Memory B cell (primary cell): ENCODE measurements around the gene ATG4C.
A peak's percentile ranks its signal among the peaks of the same experiment; 100 is the strongest.
"Not testable (repeated sequence)": the region's sequence is repeated elsewhere in the genome, so short reads cannot be mapped to it uniquely, and the experiment has no call there.

Experiments
- ATAC-seq: fragments of 150-1000 bp; cut with Tn5 transposase; 2 replicates; pipeline ENCODE4 v1.10.0; 2021; ENCODE audit warnings: low read depth, mild to moderate bottlenecking, moderate library complexity
- DNase-seq, 2 donors: peaks; one replicate each; pipeline ENCODE4 v3.0.0; 2022; ENCODE audit warnings: low spot score in 2 of 2
- H3K27ac Mint-ChIP-seq: one replicate; pipeline ENCODE4 v1.8.0; 2022; ENCODE audit warnings: mild to moderate bottlenecking, moderate library complexity, mixed read lengths
- H3K27me3 Mint-ChIP-seq: one replicate; pipeline ENCODE4 v1.8.0; 2022; ENCODE audit warnings: mixed read lengths
- H3K36me3 Mint-ChIP-seq: one replicate; pipeline ENCODE4 v1.8.0; 2022; ENCODE audit warnings: mild to moderate bottlenecking, mixed read lengths
- H3K4me1 Mint-ChIP-seq: one replicate; pipeline ENCODE4 v1.8.0; 2022; ENCODE audit warnings: mixed read lengths
- H3K4me3 Mint-ChIP-seq: one replicate; pipeline ENCODE4 v1.8.0; 2022; ENCODE audit warnings: mild to moderate bottlenecking, moderate library complexity, mixed read lengths
- H3K9me3 Mint-ChIP-seq: one replicate; pipeline ENCODE4 v1.8.0; 2022; ENCODE audit warnings: mixed read lengths

The ATG4C gene

DNA sequence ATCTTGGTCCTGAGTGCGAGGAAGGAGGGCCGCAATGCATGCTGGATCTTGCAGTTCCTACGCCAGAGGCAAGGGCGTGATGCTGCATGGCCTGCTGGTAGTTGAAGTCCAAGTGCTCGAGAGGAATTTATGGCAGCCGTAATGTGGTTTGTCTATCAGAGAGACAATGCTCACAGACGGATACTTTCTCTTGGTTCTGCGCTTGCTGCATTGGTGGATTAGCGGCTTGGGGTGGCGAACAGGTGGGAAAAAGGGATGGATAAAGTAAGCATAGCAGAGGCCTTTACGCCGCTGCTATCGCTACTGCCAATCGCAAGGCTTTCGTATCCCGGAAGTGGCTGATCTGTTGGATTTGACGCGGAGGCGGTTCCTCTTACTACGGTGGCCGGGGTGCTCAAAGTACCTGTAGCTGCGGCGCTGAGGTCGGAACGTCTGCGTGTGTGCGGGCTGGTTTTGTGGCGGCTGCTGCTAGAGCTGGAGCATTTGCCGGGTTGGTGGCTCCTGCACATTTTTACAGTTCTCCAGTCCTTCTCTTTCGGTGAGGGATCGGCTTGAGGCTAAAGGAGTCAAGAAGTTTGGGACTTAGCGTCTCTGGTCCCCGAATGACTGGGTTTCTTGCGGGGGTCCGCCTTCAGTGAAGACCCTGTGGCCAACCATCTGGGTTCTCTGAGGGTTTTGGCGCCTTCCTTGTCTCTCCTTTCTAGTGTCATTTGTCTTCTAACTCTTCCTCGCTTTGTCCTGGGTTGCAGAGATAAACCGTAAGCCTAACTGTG, at the start of gene ATG4C:
Gene ATG4C, plus strand, starts transcription at position 397 of the 773 bp plus-strand sequence. CDS start 19,655 bp downstream, outside the sequence.
- H3K4me1 Mint-ChIP-seq = peaks cover 12% of the 10 kb centered on the region
- no peaks in the 10 kb centered on the region for H3K9me3 Mint-ChIP-seq
- no peak within 1 kb of the TSS for H3K27ac Mint-ChIP-seq
- H3K36me3 Mint-ChIP-seq = no peaks in the 10 kb centered on the region
- no peaks in the 10 kb centered on the region for H3K27me3 Mint-ChIP-seq
- ATAC-seq (peak; percentile 93), DNase-seq (peak; percentile 82 to 84)
- H3K4me3 Mint-ChIP-seq = no peak within 1 kb of the TSS

DNA sequence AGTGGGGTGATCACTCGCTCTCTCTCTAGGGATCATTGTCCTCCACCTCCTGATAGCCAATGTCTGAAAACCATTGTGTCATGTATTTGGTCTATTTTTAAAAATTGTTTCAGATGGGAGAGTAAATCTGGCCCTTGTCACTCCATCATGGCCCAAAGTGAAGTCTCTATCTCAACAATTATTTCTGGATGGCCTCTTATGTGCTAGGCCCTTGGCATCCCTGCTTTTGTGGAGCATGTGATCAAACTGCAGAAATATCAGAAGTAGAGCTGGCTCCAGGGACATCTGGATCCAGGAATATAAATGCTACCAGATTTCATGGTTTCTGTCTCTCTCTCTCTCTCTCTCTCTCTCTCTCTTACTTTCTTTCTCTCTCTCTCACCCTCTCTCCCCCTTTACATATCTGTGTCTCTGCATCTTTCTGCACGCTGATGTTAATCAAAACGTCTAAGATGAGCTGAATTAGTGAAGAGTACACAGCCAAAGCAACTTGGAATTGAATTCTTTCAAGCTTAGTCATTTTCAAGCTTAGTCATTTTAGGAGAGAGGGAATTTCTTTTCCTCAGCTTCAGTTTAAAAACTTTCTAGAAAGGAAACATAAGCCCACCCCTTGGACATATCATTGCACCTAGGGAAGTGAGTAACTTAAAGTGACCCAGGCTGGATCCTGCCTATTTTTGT, 48.3 kb upstream of the ATG4C start:
- no peak for DNase-seq
- H3K4me3 Mint-ChIP-seq = no peak overlapping the region
- H3K4me1 Mint-ChIP-seq = peaks cover 1% of the 10 kb centered on the region
- no peak for ATAC-seq
- H3K36me3 Mint-ChIP-seq = peaks cover 5% of the 10 kb centered on the region
- H3K27me3 Mint-ChIP-seq = no peaks in the 10 kb centered on the region
- no peak overlapping the region for H3K27ac Mint-ChIP-seq
- peaks cover 1% of the 10 kb centered on the region for H3K9me3 Mint-ChIP-seq

GRCh38 chr1:62740701-62741100, 43.2 kb upstream of the ATG4C start:
- H3K4me3 Mint-ChIP-seq, ATAC-seq, H3K4me1 Mint-ChIP-seq, DNase-seq, H3K27me3 Mint-ChIP-seq, H3K9me3 Mint-ChIP-seq, H3K36me3 Mint-ChIP-seq, H3K27ac Mint-ChIP-seq: not testable (repeated sequence)

DNA sequence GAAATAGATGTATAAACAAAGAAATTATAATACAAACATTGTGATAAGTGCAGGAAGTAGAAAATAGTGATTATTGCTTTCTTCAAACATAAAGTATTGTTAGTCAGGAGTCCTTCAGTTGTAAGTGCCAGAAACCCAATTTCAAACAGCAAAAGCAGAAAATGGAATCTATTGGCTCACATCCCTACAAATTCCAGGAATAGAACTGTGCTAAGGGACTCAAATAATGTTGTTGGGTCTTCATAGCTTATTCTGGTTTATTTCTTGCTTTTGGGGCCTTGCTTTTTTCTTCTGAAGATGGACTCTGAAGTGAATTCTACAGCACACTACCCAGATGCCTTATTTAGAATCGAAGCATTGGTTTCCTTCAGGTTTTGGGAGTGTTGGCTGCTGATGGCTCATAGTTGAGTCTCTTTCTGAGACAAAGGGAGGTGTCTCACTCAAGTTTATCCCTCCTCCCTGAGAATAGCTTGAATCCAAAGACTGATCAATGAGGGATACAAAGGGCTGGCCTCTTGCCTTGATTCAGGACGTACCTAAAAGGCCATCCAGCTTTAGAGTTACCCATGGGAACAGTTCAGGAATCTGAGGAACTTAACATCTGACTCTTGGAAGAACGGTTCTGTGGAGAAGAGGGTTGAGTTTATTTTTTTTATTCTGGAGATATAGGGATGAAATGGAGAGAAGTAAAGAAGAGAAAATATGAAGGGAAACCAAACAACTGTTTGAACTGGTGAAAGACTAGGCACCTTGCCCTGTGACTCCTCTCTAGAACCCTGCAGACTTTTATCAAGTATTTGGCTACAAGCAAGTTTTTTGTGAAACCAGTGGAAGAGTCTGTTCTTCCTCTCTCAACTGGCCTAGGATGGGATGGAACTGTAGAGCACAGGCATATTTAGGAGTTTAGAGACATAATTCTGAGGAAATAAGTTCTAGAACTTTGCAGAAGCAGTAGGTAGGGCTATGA, 39.0 kb upstream of the ATG4C start:
- Mint-ChIP-seq H3K9me3 (peaks cover 2% of the 10 kb centered on the region), H3K36me3 (peaks cover under 1% of the 10 kb centered on the region), H3K4me1 (peaks cover 5% of the 10 kb centered on the region), H3K27me3 (no peaks in the 10 kb centered on the region), H3K4me3 (no peak overlapping the region), H3K27ac (peak overlapping the region; percentile 28)
- ATAC-seq = no peak
- no peak for DNase-seq

DNA sequence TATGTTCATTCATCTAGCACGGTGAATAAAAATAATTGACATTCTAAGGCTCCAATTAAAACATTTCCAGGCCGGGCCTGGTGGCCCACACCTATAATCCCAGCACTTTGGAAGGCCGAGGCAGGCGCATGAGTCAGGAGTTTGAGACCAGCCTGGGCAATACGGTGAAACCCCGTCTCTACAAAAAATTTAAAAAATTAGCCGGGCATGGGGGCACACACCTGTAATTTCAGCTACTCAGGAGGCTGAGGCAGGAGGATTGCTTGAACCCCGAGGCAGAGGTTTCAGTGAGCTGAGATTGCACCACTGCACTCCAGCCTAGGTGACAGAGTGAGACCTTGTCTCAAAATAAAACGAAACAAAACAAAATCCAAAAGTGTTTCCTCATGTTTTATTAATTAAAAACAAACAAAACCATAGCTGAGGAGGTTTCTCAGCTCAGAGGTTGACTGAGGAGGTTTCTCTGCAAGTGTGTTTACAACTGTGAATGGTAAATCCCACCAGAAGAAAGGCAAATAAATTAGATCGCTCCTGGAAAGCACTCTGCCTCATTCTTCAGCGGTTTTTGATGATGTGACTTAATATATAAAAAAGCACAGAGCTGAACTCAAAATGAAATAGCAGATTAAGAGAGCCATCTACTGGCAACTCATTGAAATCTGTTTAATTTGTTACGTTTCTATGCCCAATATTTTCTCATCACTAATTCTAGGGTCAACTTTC, 37.7 kb upstream of the ATG4C start:
- Mint-ChIP-seq H3K36me3 (no peaks in the 10 kb centered on the region), H3K4me1 (no peaks in the 10 kb centered on the region), H3K27ac (no peak overlapping the region), H3K27me3 (no peaks in the 10 kb centered on the region), H3K4me3 (no peak overlapping the region), H3K9me3 (no peaks in the 10 kb centered on the region)
- ATAC-seq = peak; percentile 34
- DNase-seq = peak in 1 of 2 donors; percentile 31

- no peaks in the 10 kb centered on the region for H3K9me3 Mint-ChIP-seq
- ATAC-seq (no peak), DNase-seq (no peak)
- no peaks in the 10 kb centered on the region for H3K27me3 Mint-ChIP-seq
- H3K4me3 Mint-ChIP-seq = no peak overlapping the region
- no peaks in the 10 kb centered on the region for H3K36me3 Mint-ChIP-seq
- H3K27ac Mint-ChIP-seq = no peak overlapping the region
- H3K4me1 Mint-ChIP-seq = no peaks in the 10 kb centered on the region
These were observed 37.2 kb upstream of the ATG4C start for GRCh38 chr1:62746809-62747138.

- H3K4me1 Mint-ChIP-seq = no peaks in the 10 kb centered on the region
- peaks cover 2% of the 10 kb centered on the region for H3K27me3 Mint-ChIP-seq
- no peak for DNase-seq
- no peak for ATAC-seq
- no peak overlapping the region for H3K4me3 Mint-ChIP-seq
- no peaks in the 10 kb centered on the region for H3K36me3 Mint-ChIP-seq
- H3K27ac Mint-ChIP-seq = no peak overlapping the region
- H3K9me3 Mint-ChIP-seq = no peaks in the 10 kb centered on the region
These were observed 30.6 kb upstream of the ATG4C start for GRCh38 chr1:62753031-62753965.

GRCh38 chr1:62754938-62755337, 29.0 kb upstream of the ATG4C start:
- not testable (repeated sequence) for H3K9me3 Mint-ChIP-seq, H3K4me3 Mint-ChIP-seq, H3K27me3 Mint-ChIP-seq

DNA sequence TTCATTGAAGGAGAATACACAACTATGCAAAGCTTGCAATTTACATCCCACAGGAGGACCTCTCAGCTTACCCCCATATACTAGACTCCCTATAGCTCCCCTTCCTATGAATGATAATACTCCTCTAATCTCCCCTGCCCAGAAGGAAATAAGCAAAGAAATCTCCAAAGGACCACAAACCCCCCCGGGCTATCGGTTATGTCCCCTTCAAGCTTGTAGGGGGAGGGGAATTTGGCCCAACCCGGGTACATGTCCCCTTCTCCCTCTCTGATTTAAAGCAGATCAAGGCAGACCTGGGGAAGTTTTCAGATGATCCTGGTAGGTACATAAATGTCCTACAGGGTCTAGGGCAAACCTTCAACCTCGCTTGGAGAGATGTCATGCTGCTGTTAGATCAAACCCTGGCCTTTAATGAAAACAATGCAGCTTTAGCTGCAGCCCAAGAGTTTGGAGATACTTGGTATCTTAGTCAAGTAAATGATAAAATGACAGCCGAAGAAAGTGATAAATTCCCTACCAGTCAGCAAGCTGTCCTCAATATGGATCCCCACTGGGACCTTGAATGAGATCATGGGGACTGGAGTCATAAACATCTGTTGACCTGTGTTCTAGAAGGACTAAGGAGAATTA, 27.6 kb upstream of the ATG4C start:
- H3K36me3 Mint-ChIP-seq, H3K4me3 Mint-ChIP-seq, DNase-seq: not testable (repeated sequence)

More at GRCh38 chr1:62754938-62755337, 29.0 kb upstream of the ATG4C start:
- not testable (repeated sequence) for DNase-seq, H3K36me3 Mint-ChIP-seq, ATAC-seq, H3K27ac Mint-ChIP-seq, H3K4me1 Mint-ChIP-seq

GRCh38 chr1:62759232-62759875, 24.6 kb upstream of the ATG4C start:
- peak overlapping the region; percentile 36 for H3K27ac Mint-ChIP-seq
- peak in 1 of 2 donors; percentile 19 for DNase-seq
- not testable (repeated sequence) for H3K4me1 Mint-ChIP-seq, H3K36me3 Mint-ChIP-seq, ATAC-seq, H3K27me3 Mint-ChIP-seq, H3K4me3 Mint-ChIP-seq, H3K9me3 Mint-ChIP-seq

More for the DNA sequence above, 27.6 kb upstream of the ATG4C start:
- not testable (repeated sequence) for H3K27ac Mint-ChIP-seq, H3K27me3 Mint-ChIP-seq, H3K9me3 Mint-ChIP-seq, ATAC-seq, H3K4me1 Mint-ChIP-seq

DNA sequence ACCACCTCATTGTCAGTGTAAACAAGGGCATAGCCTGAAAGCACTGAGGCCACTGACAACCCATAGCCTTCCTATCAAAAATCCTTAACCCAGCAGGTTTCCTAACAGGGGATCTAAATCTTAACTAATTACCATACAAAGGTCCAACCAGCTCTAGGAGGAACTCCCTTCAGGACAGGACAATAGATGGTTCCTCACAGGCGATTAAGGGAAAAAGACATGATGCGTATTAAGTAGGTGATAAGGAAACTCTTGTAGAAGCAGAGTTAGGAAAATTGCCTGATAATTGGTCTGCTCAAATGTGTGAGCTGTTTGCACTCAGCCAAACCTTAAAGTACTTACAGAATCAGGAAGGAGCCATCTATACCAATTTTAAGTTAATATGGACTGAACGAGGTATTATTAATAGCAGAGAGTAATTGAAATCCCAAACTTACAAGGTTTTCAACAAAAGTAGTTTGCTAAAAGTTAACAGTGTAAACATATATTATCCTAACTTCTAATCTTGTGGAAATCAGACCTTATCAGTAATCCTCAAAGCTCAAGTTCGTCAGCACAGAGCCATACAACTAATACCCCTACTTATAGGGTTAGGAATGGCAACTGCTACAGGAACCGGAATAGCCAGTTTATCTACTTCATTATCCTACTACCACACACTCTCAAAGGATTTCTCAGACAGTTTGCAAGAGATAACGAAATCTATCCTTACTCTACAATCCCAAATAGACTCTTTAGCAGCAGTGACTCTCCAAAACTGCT, 23.7 kb upstream of the ATG4C start:
- H3K4me3 Mint-ChIP-seq, DNase-seq, H3K4me1 Mint-ChIP-seq, ATAC-seq, H3K9me3 Mint-ChIP-seq, H3K27me3 Mint-ChIP-seq, H3K36me3 Mint-ChIP-seq: not testable (repeated sequence)
- H3K27ac Mint-ChIP-seq = peak overlapping the region; percentile 36
